Activated CD8-positive, alpha-beta memory T cell treated with anti-CD3 and anti-CD28 coated beads for 1 hour (primary cell): ENCODE measurements around the gene CCP110.
"Not testable (repeated sequence)": the region's sequence is repeated elsewhere in the genome, so short reads cannot be mapped to it uniquely, and the experiment has no call there.

Experiments used
- DNase-seq, 2 donors: peaks; one replicate each; pipeline ENCODE4 v3.0.0-alpha.2; 2020; ENCODE audit warnings: low read depth in 1 of 2; ENCODE audit errors: extremely low read depth in 1 of 2

Gene CCP110

DNA sequence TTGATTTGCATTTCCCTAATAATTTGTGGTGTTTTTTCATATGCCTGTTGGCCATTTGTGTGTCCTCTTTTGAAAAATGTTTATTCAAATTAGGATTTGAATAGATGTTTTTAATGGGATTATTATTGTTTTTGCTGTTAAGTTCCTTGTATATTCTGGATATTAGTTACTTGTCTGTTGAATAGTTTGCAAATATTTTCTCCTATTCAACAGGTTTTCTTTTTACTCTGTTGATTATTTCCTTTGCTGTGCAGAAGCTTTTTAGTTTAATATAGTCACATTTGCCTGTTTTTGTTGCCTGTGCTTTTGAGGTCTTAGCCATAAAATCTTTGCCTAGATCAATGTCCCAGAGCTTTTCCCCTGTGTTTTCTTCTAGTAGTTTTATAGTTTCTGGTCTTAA, 11.4 kb upstream of the CCP110 start:
- no peak for DNase-seq

GRCh38 chr16:19513377-19514053, 10.2 kb upstream of the CCP110 start:
- no peak for DNase-seq

DNA sequence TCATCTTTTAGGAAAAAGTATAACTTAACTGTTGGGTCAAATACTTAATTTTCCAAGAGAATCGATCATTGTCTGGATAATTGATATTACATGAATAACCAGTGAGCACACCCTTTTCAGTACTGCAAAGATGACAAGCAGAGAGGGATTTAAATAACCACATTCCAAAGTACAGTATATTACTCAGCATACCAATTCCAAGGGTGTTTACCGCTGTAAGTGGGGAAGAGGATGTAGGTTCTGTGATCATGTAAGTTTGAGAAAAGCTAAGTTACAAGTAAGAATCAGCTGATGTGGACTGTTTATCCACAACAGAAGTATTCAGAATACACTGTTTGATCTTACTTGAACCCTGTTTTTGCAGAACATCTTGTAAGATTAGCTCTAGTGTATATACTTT, 8.0 kb upstream of the CCP110 start:
- DNase-seq: no peak

GRCh38 chr16:19517424-19518089, 6.2 kb upstream of the CCP110 start:
- DNase-seq: no peak

DNA sequence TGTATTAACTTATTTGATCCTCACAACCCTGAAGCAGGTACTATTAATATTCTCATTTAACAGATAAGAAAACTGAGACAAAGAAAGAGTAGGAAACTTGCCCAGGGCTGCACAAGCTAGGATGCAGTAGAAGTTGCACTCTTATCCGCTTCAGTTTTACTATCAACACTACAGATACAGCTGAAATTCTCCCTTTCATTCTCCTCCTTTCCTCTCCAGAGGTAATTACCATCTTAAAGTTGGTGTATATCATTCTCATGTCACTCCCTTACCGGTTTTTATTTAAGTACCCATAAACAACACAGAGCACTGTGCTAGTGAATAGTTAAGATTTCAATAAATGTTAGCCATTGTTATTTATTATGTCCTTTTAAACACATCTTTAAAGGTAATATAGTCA, 5.4 kb upstream of the CCP110 start:
- no peak for DNase-seq

DNA sequence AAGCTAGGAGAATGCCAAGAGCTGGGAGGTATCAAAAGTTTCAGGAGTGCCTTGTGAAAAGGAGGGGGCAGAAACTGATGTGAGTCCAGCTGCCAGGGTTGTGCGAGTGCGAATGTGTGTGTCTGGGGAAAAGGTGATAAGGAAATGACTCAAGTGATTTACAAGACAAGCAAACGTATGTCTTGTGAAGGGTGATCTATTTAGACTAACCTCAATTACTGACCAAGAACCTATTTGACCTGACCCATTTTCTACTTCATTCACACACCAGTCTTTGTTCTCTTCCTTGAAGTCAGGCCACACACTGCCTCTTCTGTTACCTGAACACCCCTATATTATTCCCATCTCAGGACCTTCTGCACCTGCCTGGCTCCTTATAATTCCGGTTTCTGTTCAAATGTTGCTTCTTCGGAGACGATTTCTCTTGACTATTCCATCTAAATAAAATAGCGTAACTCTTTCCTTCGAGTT, 2.8 kb upstream of the CCP110 start:
- DNase-seq: no peak

- DNase-seq: peak; percentile 87 to 95
Measured at GRCh38 chr16:19521471-19522396, 2.0 kb upstream of the CCP110 start, which contains the start of gene GDE1. Gene GDE1, minus strand, starts transcription at chr16:19522098. Its CDS starts 134 bp downstream, at chr16:19521964.

DNA sequence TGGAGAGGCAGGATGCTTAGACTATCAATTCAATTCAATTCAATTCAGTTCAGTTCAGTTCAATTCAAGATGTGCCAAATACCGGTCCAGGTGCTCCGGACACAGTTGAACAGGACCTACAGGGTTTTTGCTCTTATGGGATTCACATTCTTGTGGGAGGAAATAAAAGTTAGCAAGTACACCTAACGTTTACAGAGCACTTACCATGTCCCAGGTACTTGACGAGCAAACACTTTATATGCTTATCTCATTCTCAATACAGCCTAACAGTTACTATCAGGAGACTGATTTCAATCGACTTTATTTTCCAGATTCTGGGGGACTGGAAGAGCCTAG, 1.4 kb upstream of the CCP110 start:
- DNase-seq: no peak

- no peak for DNase-seq
Measured at GRCh38 chr16:19522760-19523159, 982 bp upstream of the CCP110 start.

DNA sequence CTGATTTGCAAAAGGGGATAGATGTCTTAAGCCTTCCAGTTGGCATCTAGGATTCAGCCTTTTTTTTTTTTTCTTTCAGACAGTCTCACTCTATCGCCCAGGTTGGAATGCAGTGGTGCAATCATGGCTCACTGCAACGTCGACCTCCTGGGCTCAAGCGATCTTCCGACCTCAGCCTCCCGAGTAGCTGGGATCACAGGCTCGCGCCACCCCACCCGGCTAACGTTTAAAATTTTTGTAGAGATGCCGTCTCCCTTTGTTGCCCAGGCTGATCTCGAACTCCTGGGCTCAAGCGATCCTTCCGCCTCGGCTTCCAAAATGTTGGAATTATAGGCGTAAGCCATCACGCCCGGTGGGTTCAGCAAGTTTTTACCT, 571 bp upstream of the CCP110 start:
- no peak for DNase-seq

DNA sequence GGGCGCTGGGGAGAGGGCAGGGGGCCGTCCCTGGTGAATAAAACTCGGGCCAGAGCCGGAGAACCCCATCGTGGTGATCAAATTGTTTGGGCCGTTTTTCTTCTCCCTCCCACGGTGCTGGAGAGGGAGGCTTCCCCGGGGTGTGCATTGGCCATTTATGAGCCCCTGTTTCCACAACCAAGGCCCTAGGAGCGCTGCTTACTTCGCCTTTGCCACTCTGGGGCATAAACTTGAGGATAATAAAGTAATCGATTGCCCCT, 544 bp downstream of the CCP110 start:
- DNase-seq: no peak

- no peak for DNase-seq
Measured at GRCh38 chr16:19524616-19525384, 1.1 kb downstream of the CCP110 start.

DNA sequence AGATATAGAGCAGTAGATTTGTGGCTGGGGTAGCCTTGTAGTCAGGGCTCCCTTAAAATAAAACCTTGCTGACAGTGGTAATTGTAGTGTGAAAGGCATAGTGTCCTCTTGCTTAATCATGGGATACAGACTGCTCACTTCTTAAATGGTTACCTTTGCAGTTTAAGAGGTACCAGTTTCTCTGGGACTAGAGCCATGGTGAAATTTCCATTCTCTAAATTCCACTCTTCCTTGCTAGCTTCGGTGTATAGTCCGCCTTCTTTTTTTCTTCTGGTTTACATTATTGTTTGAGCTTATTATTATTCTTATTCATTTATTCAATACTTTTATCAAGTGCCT, 1.6 kb downstream of the CCP110 start:
- no peak for DNase-seq

- no peak for DNase-seq
Measured at GRCh38 chr16:19527161-19527560, 3.4 kb downstream of the CCP110 start.

- DNase-seq: no peak
Measured at GRCh38 chr16:19528666-19529065, 4.9 kb downstream of the CCP110 start.

DNA sequence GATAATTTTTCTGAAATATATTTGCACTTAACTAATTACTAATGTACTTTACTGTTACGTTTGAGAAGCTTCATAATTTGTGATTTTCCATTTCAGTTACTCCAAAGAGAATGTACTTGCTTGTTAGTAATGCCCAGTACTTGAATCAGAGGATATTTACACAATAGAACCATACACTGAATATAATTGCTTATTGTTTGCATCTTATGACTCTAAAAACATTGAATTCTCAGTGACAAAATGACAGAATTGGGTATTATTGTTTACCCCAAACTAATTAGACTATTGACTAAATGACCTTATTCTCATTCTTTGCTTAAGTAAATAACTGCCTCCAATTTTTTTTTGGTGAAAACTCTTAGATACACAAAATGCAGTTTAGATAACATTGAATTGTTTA, 8.9 kb downstream of the CCP110 start:
- no peak for DNase-seq

DNA sequence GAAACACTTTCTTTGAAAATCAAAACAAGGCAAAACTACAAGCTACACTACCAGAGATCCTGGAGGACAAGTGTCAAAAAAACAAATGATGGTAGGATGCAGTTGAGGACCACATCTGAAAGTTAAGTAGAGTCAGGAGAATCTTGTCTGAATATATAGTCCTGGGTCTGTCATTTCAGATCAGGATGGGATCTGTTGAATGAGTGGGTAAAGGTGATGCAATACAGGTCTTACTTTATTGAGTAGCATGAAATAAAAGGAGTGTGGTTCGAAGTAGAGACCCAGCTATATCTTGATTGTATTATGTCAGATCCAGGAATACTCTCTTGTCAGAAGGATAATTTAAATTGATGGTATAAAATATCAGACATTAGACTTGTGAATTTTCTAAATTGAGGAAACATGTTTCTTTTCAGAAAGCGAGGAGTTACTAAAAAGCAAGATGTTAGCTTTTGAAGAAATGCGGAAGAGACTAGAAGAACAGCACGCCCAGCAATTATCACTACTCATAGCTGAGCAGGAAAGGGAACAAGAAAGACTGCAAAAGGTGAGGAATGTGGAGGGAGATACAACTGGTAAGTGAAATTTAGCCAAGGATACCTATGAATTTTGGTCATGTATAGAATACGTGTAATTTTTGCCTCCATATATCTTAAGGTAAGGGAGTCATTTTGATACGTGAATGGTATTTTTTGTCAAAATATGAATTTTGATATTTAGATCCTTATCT, 16.7 kb downstream of the CCP110 start:
- DNase-seq: no peak

DNA sequence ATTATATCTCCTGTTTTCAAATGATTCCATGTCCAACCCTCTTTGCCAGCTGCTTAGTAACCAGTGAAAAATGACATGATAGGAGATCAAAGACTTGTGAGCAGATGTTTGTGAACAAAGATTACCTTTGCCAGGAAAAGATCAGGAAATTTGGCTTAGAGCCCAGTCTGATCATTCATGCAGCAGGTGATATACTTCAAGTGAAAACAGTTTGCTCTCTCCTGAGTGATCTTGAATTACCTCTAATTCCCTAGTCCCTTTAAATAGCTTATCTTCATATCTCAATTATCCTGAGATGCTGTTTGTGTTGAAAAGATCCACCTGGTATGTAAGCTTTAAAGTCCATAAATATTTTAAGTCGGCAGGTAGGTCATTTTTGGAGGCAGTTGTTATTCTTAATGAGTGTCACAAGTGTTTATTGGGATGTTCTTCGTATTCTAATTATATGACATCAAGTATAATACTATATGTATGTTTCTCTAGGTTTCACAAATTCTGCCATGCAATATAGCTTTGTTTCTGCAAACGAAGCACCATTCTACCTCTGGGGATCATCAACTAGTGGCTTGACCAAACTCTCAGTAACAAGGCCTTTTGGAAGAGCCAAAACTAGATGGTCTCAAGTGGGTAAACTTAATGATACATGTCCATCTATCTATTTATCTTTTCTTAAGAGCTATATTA, 18.5 kb downstream of the CCP110 start:
- no peak for DNase-seq

DNA sequence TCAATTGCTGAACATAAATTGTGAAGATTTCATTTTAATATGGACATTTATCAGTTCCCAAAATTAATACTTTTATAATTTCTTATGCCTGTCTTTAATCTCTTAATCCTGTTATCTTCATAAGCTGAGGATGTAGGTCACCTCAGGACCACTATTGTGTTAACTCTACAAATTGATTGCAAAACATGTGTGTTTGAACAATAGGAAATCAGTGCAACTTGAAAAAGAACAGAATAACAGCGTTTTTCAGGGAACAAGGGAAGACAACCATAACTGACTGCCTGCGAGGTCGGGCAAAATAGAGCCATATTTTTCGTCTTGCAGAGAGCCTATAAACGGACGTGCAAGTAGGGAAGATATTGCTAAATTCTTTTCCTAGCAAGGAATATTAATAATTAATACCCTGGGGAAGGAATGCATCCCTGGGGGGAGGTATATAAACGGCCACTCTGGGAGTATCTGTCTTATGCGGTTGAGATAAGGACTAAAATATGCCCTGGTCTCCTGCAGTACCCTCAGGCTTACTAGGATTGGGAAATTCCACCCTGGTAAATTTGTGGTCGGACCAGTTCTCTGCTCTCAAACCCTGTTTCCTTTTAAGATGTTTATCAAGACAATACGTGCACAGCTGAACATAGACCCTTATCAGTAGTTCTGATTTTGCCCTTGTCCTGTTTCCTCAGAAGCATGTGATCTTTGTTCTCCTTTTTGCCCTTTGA, 19.7 kb downstream of the CCP110 start:
- not testable (repeated sequence) for DNase-seq
